Breast epithelium (tissue), 3 donors: Measurements from ENCODE around the gene SMARCE1.

ENCODE experiments used
- POLR2AphosphoS5 ChIP-seq, 3 donors: sonication (generic); formaldehyde crosslinking; IDR thresholded peaks; one replicate each; pipeline ENCODE4 v1.6.1; 2017; ENCODE audit warnings: antibody characterized with exemption in 3 of 3
- TF ChIP-seq, protein P1 (sequence below), 3 donors: fragments of 450-650 bp; IDR thresholded peaks; one replicate each; pipeline ENCODE4 v1.5.1; 2016 to 2017; ENCODE audit warnings: antibody characterized with exemption in 3 of 3, mild to moderate bottlenecking in 3 of 3, moderate library complexity in 3 of 3

DNA sequence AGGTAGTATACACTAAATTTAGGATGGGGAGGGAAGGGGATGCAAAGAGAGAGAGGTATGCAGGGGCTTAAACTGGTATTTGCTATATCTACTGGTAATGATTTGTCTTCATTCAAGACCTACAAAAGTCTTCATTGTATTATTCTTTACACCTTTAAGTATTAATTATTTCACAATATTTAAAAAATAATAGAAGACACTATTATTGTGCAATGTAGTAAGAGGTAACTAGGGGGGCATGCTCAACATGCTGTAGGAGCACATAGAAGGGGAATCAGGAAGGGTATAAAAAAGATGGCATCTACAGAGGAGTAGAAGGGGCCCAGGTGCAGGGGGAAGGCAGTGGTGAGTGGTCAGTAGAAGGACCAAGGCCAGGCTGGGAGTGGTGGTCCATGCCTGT is 67.5 kb downstream of the SMARCE1 start:
- TF ChIP-seq, protein P1, sequence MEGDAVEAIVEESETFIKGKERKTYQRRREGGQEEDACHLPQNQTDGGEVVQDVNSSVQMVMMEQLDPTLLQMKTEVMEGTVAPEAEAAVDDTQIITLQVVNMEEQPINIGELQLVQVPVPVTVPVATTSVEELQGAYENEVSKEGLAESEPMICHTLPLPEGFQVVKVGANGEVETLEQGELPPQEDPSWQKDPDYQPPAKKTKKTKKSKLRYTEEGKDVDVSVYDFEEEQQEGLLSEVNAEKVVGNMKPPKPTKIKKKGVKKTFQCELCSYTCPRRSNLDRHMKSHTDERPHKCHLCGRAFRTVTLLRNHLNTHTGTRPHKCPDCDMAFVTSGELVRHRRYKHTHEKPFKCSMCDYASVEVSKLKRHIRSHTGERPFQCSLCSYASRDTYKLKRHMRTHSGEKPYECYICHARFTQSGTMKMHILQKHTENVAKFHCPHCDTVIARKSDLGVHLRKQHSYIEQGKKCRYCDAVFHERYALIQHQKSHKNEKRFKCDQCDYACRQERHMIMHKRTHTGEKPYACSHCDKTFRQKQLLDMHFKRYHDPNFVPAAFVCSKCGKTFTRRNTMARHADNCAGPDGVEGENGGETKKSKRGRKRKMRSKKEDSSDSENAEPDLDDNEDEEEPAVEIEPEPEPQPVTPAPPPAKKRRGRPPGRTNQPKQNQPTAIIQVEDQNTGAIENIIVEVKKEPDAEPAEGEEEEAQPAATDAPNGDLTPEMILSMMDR (IDR thresholded peaks at IDR 0.05), result no peak
- no peak for TF ChIP-seq POLR2AphosphoS5 (IDR thresholded peaks at IDR 0.05)
